SK-N-SH treated with all-trans-retinoic acid at 6 μM for 48 hours (cell line): ENCODE measurements around the gene PUDP.

Experiments used
- ATAC-seq: fragments of 200-7000 bp; cut with Tn5 transposase; 3 replicates; pipeline ENCODE4 v1.9.1; 2020; ENCODE audit warnings: mild to moderate bottlenecking, moderate library complexity
- ARNTL ChIP-seq: fragments of 450-650 bp; formaldehyde crosslinking; IDR thresholded peaks from 2 replicates; pipeline ENCODE4 v1.5.0; 2020; ENCODE audit warnings: low read depth, mild to moderate bottlenecking, moderate library complexity, borderline replicate concordance
- BACH2 ChIP-seq: fragments of 250-450 bp; sonication (Bioruptor Pico); IDR thresholded peaks from 2 replicates; pipeline ENCODE4 v1.9.0; 2021; ENCODE audit warnings: mild to moderate bottlenecking, borderline replicate concordance
- CSDC2 ChIP-seq: fragments of 250-450 bp; sonication (Bioruptor Pico); IDR thresholded peaks from 2 replicates; pipeline ENCODE4 v1.5.0; 2020; ENCODE audit warnings: mild to moderate bottlenecking, moderate library complexity
- ESRRG ChIP-seq: fragments of 250-450 bp; sonication (Bioruptor Pico); IDR thresholded peaks from 2 replicates; pipeline ENCODE4 v1.6.1; 2021; ENCODE audit warnings: mild to moderate bottlenecking
- GLIS3 ChIP-seq: fragments of 250-450 bp; sonication (Bioruptor Pico); IDR thresholded peaks from 2 replicates; pipeline ENCODE4 v1.5.0; 2020; ENCODE audit warnings: mild to moderate bottlenecking, moderate library complexity
- ISL1 ChIP-seq: fragments of 250-450 bp; sonication (Bioruptor Pico); IDR thresholded peaks from 2 replicates; pipeline ENCODE4 v2.1.2; 2022; ENCODE audit warnings: mild to moderate bottlenecking, moderate library complexity
- OSR1 ChIP-seq: fragments of 250-450 bp; sonication (Bioruptor Pico); IDR thresholded peaks from 2 replicates; pipeline ENCODE4 v1.8.0; 2022; ENCODE audit warnings: moderate library complexity, mild to moderate bottlenecking, inconsistent platforms
- RARB ChIP-seq: fragments of 250-450 bp; sonication (Bioruptor Pico); IDR thresholded peaks from 2 replicates; pipeline ENCODE4 v1.8.0; 2021; ENCODE audit warnings: mild to moderate bottlenecking, moderate library complexity
- SNAI2 ChIP-seq: fragments of 250-450 bp; sonication (Bioruptor Pico); IDR thresholded peaks from 2 replicates; pipeline ENCODE4 v1.5.0; 2020; ENCODE audit warnings: mild to moderate bottlenecking, moderate library complexity
- TOX ChIP-seq: fragments of 250-450 bp; sonication (Bioruptor Pico); IDR thresholded peaks from 2 replicates; pipeline ENCODE4 v1.8.0; 2021; ENCODE audit warnings: mild to moderate bottlenecking, moderate library complexity, borderline replicate concordance
- ZC3H10 ChIP-seq: fragments of 250-450 bp; sonication (Bioruptor Pico); IDR thresholded peaks from 2 replicates; pipeline ENCODE4 v1.5.1; 2021; ENCODE audit warnings: mild to moderate bottlenecking, moderate library complexity
- ZFP3 ChIP-seq: fragments of 250-450 bp; sonication (Bioruptor Pico); IDR thresholded peaks from 2 replicates; pipeline ENCODE4 v1.5.0; 2020; ENCODE audit warnings: mild to moderate bottlenecking, moderate library complexity
- ZNF565 ChIP-seq: fragments of 450-650 bp; formaldehyde crosslinking; conservative IDR thresholded peaks from 2 replicates; pipeline ENCODE4 v1.5.0; 2020; ENCODE audit warnings: low read depth, mild to moderate bottlenecking, moderate library complexity
- ZNF70 ChIP-seq: fragments of 450-650 bp; formaldehyde crosslinking; IDR thresholded peaks from 2 replicates; pipeline ENCODE4 v1.5.0; 2020; ENCODE audit warnings: mild to moderate bottlenecking, moderate library complexity
- ZNF8 ChIP-seq: fragments of 450-650 bp; formaldehyde crosslinking; IDR thresholded peaks from 2 replicates; pipeline ENCODE4 v1.5.0; 2020; ENCODE audit warnings: mild to moderate bottlenecking, moderate library complexity
- TF ChIP-seq, protein P1 (sequence below): fragments of 250-450 bp; sonication (Bioruptor Pico); IDR thresholded peaks from 2 replicates; pipeline ENCODE4 v1.8.0; 2020; ENCODE audit warnings: mild to moderate bottlenecking, moderate library complexity, borderline replicate concordance
- TF ChIP-seq, protein P2 (sequence below): fragments of 250-450 bp; sonication (Bioruptor Pico); IDR thresholded peaks from 2 replicates; pipeline ENCODE4 v1.5.0; 2020; ENCODE audit warnings: mild to moderate bottlenecking, moderate library complexity
- TF ChIP-seq, protein P3 (sequence below): fragments of 250-450 bp; sonication (Bioruptor Pico); IDR thresholded peaks from 2 replicates; pipeline ENCODE4 v1.5.1; 2021; ENCODE audit warnings: mild to moderate bottlenecking, moderate library complexity
- TF ChIP-seq, protein P4 (sequence below): fragments of 250-450 bp; sonication (Bioruptor Pico); IDR thresholded peaks from 2 replicates; pipeline ENCODE4 v1.8.0; 2021; ENCODE audit warnings: low read depth, mild to moderate bottlenecking, moderate library complexity, borderline replicate concordance

The PUDP gene

DNA sequence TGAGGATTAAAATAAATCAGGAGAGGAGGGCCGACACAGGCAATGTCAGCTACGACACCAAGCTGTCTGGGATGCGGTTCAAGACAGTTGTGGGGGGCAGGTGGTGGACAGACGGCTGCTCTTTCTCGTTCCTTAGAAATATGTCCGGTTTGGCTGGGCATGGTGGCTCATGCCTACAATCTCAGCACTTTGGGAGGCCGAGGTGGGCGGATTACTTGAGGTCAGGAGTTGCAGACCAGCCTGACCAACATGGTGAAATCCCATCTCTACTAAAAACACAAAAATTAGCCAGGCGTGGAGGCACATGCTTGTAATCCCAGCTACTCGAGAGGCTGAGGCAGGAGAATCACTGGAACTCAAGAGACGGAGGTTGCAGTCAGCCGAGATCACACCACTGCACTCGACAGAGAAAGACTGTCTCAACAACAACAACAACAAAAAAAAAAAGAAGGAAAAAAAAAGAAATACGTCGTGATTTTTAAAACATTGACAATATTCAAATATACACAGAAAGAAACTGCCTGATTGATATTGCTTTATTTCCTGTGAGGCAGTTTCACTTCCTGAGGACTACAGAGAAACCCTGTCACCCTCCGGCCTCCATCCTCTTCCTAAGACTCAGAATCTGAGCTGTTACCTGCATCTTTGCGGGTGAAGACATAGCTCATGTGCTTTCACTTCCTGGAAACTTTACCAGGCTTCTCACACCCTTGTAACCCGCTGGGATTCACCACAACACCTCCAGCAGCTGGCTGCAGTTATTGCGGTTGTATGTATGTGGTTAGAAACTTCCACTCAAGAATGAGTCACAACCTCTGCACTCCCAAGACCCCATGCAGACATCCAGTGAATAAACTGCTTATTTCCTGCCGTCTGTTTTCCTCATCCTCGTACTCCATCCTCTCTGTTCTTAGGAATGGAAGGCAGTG lies 64.2 kb downstream of the PUDP start (continued):
- TF ChIP-seq, protein P1, sequence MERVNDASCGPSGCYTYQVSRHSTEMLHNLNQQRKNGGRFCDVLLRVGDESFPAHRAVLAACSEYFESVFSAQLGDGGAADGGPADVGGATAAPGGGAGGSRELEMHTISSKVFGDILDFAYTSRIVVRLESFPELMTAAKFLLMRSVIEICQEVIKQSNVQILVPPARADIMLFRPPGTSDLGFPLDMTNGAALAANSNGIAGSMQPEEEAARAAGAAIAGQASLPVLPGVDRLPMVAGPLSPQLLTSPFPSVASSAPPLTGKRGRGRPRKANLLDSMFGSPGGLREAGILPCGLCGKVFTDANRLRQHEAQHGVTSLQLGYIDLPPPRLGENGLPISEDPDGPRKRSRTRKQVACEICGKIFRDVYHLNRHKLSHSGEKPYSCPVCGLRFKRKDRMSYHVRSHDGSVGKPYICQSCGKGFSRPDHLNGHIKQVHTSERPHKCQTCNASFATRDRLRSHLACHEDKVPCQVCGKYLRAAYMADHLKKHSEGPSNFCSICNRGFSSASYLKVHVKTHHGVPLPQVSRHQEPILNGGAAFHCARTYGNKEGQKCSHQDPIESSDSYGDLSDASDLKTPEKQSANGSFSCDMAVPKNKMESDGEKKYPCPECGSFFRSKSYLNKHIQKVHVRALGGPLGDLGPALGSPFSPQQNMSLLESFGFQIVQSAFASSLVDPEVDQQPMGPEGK (CRISPR knock-in tag) = no peak
- no peak for TF ChIP-seq OSR1 (CRISPR knock-in tag)
- TF ChIP-seq RARB (CRISPR knock-in tag) = no peak

DNA sequence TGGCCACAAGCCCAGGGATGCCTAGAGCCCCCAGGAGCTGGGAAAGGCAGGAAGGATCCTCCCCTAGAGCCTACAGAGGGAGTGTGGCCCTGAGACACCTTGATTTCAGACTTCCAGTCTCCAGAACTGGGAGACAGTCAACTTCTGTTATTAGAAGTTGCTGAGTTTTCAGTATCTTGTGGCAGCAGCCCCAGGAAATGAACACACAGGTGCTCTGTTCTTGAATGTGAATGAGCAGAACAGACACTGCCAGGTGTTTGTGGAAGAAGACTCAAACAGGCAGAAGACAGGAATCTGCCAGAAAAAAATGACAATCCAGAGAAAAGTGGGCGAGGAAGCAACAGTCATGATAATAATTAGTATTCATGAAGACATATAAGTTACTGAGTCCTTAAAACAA lies 64.9 kb downstream of the PUDP start:
- TF ChIP-seq, protein P1 (CRISPR knock-in tag) = no peak
- no peak for TF ChIP-seq GLIS3
- TF ChIP-seq, protein P2, sequence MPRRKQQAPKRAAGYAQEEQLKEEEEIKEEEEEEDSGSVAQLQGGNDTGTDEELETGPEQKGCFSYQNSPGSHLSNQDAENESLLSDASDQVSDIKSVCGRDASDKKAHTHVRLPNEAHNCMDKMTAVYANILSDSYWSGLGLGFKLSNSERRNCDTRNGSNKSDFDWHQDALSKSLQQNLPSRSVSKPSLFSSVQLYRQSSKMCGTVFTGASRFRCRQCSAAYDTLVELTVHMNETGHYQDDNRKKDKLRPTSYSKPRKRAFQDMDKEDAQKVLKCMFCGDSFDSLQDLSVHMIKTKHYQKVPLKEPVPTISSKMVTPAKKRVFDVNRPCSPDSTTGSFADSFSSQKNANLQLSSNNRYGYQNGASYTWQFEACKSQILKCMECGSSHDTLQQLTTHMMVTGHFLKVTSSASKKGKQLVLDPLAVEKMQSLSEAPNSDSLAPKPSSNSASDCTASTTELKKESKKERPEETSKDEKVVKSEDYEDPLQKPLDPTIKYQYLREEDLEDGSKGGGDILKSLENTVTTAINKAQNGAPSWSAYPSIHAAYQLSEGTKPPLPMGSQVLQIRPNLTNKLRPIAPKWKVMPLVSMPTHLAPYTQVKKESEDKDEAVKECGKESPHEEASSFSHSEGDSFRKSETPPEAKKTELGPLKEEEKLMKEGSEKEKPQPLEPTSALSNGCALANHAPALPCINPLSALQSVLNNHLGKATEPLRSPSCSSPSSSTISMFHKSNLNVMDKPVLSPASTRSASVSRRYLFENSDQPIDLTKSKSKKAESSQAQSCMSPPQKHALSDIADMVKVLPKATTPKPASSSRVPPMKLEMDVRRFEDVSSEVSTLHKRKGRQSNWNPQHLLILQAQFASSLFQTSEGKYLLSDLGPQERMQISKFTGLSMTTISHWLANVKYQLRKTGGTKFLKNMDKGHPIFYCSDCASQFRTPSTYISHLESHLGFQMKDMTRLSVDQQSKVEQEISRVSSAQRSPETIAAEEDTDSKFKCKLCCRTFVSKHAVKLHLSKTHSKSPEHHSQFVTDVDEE = no peak
- TF ChIP-seq ZNF565 = no peak
- no peak for TF ChIP-seq TOX (CRISPR knock-in tag)
- TF ChIP-seq BACH2 = no peak
- no peak for TF ChIP-seq ARNTL (CRISPR knock-in tag)
- TF ChIP-seq, protein P3, sequence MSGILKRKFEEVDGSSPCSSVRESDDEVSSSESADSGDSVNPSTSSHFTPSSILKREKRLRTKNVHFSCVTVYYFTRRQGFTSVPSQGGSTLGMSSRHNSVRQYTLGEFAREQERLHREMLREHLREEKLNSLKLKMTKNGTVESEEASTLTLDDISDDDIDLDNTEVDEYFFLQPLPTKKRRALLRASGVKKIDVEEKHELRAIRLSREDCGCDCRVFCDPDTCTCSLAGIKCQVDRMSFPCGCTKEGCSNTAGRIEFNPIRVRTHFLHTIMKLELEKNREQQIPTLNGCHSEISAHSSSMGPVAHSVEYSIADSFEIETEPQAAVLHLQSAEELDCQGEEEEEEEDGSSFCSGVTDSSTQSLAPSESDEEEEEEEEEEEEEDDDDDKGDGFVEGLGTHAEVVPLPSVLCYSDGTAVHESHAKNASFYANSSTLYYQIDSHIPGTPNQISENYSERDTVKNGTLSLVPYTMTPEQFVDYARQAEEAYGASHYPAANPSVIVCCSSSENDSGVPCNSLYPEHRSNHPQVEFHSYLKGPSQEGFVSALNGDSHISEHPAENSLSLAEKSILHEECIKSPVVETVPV (CRISPR knock-in tag) = no peak
- TF ChIP-seq ZFP3 (CRISPR knock-in tag) = no peak
- no peak for TF ChIP-seq ZC3H10 (CRISPR knock-in tag)
- TF ChIP-seq SNAI2 (CRISPR knock-in tag) = no peak
- no peak for TF ChIP-seq ZNF8 (CRISPR knock-in tag)
- TF ChIP-seq RARB (CRISPR knock-in tag) = no peak
- TF ChIP-seq ZNF70 (CRISPR knock-in tag) = no peak
- no peak for TF ChIP-seq ESRRG (CRISPR knock-in tag)
- TF ChIP-seq, all 23 proteins: peak for 0

DNA sequence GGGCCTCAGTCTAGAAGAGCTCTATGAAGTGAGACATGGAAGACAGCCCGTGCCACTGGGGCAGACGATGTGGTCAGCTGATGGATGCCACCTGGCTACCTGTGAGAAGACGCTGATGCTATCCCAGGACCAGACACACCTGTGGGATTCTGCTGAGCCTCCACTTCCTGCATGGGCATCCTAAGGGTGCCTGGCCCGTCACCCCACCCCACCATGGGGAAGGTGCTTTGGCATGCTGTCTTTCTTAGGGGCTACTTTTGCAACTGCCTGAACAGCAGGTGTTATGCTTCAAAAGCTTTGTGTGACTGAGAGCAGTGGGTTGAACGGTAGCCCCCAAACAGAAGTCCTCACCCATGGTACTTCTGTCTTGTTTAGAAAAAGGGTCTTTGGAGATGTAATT lies 65.4 kb downstream of the PUDP start:
- ATAC-seq = no peak
- TF ChIP-seq, protein P4, sequence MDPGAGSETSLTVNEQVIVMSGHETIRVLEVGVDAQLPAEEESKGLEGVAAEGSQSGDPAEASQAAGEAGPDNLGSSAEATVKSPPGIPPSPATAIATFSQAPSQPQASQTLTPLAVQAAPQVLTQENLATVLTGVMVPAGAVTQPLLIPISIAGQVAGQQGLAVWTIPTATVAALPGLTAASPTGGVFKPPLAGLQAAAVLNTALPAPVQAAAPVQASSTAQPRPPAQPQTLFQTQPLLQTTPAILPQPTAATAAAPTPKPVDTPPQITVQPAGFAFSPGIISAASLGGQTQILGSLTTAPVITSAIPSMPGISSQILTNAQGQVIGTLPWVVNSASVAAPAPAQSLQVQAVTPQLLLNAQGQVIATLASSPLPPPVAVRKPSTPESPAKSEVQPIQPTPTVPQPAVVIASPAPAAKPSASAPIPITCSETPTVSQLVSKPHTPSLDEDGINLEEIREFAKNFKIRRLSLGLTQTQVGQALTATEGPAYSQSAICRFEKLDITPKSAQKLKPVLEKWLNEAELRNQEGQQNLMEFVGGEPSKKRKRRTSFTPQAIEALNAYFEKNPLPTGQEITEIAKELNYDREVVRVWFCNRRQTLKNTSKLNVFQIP = no peak
- TF ChIP-seq ISL1 (CRISPR knock-in tag) = no peak
- TF ChIP-seq, protein P3 (CRISPR knock-in tag) = no peak
- TF ChIP-seq CSDC2 (CRISPR knock-in tag) = no peak
- no peak for TF ChIP-seq ZNF8 (CRISPR knock-in tag)
- TF ChIP-seq, protein P1 (CRISPR knock-in tag) = no peak
- TF ChIP-seq, protein P2 = no peak
- no peak for TF ChIP-seq TOX (CRISPR knock-in tag)
- no peak for TF ChIP-seq RARB (CRISPR knock-in tag)
- TF ChIP-seq ZNF565 = no peak
- no peak for TF ChIP-seq GLIS3
- TF ChIP-seq, all 23 proteins: peak for 0

More for the DNA sequence above, 64.9 kb downstream of the PUDP start:
- no peak for ATAC-seq
